ENCODE data around the gene ADGRD1.

The ADGRD1 gene

DNA sequence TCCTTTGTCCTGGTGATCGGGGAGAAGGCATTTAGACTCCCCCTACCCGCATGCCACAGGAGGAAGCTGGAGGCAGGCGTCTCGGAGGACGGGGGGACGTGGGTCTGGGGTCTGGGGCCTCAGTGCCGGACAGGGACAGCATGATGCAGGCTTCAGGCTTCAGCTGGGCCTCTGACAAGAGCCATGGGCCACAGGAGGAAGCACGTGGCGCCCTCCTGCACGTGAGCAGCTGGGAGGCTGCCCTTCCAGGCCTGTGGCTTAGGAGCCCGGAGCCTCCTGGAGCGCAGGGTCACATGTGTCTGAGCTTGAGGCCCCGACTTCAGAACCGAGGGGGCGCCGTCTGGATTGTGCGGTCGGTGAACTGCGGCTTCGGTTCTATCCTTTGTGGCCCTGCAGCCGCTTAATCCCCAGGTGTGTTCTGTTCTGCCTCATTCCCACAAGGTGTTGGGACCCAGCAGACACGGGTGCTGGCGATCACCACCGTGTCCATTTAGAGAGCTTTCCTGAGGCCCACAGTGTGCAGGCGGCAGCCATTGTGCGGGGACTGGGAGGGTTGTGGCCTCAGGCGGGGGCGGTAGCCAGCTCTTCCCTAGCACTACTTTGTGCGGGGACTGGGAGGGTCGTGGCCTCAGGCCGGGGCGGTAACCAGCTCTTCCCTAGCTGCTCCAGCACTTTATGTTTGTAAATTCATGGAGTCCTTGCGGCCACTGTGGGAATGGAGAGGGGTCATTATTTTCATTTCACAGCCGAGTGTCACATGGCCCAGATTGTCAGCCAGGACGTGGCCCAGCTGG lies 150.2 kb downstream of the ADGRD1 start:
- Histone ChIP-seq H3K79me1 (replicated peaks; ENCODE audit: low read length, poor library complexity, severe bottlenecking) (no peaks in the 10 kb centered on the region), H3K36me3 (ENCODE audit: control insufficient read depth in 1 of 2, insufficient read depth in 2 of 2, low read depth in 1 of 2, low read length in 2 of 2) (no peaks in the 10 kb centered on the region), H3K9me3 (ENCODE audit: control insufficient read depth, low read length) (no peaks in the 10 kb centered on the region), H2BK5ac (ENCODE audit: low read depth, low read length, poor library complexity, severe bottlenecking) (no peak overlapping the region), H3K18ac (ENCODE audit: low read depth in 1 of 2, low read length in 2 of 2) (no peak overlapping the region), H3K27ac (ENCODE audit: low read length, poor library complexity, severe bottlenecking) (no peak overlapping the region), H3K27me3 (ENCODE audit: control insufficient read depth in 1 of 2, insufficient read depth in 1 of 2, low read length in 2 of 2) (peaks cover 4 to 13% of the 10 kb centered on the region in 2 experiments), H3K4ac (ENCODE audit: low read depth in 1 of 2, low read length in 2 of 2) (no peak overlapping the region), H2BK15ac (ENCODE audit: low read depth, poor library complexity, severe bottlenecking) (no peak overlapping the region), H2BK120ac (ENCODE audit: low read depth, low read length) (no peak overlapping the region), H2AK5ac (ENCODE audit: low read length, severe bottlenecking) (no peak overlapping the region), H3K9ac (ENCODE audit: low read length) (no peak overlapping the region), H4K91ac (ENCODE audit: low read length) (no peak overlapping the region), H4K8ac (ENCODE audit: low read length) (no peak overlapping the region), H3K23ac (ENCODE audit: low read length in 2 of 2) (no peak overlapping the region), H3K4me2 (ENCODE audit: low read length, poor library complexity, severe bottlenecking) (no peak overlapping the region), H3K14ac (ENCODE audit: low read length in 2 of 2) (no peak overlapping the region), H2BK12ac (ENCODE audit: low read length in 2 of 2) (no peak overlapping the region), H2AFZ (ENCODE audit: low read depth, low read length) (no peak overlapping the region), H3K4me3 (ENCODE audit: insufficient read depth in 1 of 2, low read depth in 1 of 2, low read length in 2 of 2) (no peak overlapping the region), H3K4me1 (ENCODE audit: control insufficient read depth, insufficient read depth, low read depth, low read length) (peaks cover 4% of the 10 kb centered on the region)
- WGBS = 81% methylated on average over 35 of the region's 35 CpGs
- DNase-seq = no peak

DNA sequence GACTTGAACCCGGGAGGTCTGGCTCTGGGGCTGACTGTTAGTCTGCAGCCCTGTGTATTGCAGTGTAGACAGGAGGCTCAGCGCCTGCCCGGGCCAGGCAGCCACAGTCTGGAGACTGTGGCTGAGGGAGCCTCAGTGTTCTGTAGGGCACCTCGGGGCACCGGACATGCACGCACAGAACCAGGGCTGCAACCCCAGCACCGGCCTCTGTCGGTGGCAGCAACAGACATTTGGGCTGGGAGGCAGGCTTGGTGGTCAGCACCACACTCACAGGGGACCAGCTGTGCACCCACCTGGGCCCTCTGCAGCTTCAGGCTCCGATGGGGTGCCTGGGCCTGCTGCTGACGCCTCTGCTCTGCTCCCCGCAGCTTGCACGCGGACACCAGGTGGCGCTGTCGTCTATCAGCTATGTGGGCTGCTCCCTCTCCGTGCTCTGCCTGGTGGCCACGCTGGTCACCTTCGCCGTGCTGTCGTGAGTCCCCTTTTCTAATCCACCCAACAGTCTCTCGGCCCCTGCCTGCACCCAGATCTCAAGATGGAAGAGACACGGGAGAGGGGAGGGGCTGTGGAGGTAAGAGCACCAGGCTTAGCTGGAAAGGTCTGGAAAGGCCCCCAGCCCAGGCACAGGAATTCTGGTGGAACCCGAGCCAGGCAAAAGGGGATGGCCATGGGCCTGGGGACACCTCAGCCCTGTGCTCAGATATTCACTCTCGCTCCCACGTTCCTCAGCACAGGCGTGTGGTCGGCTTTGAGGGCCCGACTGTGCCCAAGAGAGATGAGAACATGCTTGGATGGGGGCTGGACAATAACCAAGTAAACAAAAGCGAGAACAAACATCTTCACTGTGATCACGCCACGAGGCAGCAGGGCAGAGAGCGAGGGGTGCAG lies 151.0 kb downstream of the ADGRD1 start:
- peak overlapping the region; percentile 25 for H2BK5ac ChIP-seq (ENCODE audit: low read depth, low read length, poor library complexity, severe bottlenecking)
- peak overlapping the region; percentile 30 for H3K9ac ChIP-seq (ENCODE audit: low read length)
- H3K14ac ChIP-seq (ENCODE audit: low read length in 2 of 2) = no peak overlapping the region
- H2BK12ac ChIP-seq (ENCODE audit: low read length in 2 of 2) = no peak overlapping the region
- 60% methylated on average over 23 of the region's 32 CpGs for WGBS
- H3K18ac ChIP-seq (ENCODE audit: low read depth in 1 of 2, low read length in 2 of 2) = no peak overlapping the region
- H3K23ac ChIP-seq (ENCODE audit: low read length in 2 of 2) = no peak overlapping the region
- H3K4me1 ChIP-seq (ENCODE audit: control insufficient read depth, insufficient read depth, low read depth, low read length) = peaks cover 4% of the 10 kb centered on the region
- no peak overlapping the region for H2AFZ ChIP-seq (ENCODE audit: low read depth, low read length)
- no peak overlapping the region for H2BK15ac ChIP-seq (ENCODE audit: low read depth, poor library complexity, severe bottlenecking)
- H4K91ac ChIP-seq (ENCODE audit: low read length) = no peak overlapping the region
- H3K27ac ChIP-seq (ENCODE audit: low read length, poor library complexity, severe bottlenecking) = no peak overlapping the region
- peak; percentile 26 for DNase-seq
- no peak overlapping the region for H2BK120ac ChIP-seq (ENCODE audit: low read depth, low read length)
- H2AK5ac ChIP-seq (ENCODE audit: low read length, severe bottlenecking) = no peak overlapping the region
- no peaks in the 10 kb centered on the region for H3K9me3 ChIP-seq (ENCODE audit: control insufficient read depth, low read length)
- no peak overlapping the region for H4K8ac ChIP-seq (ENCODE audit: low read length)
- H3K4ac ChIP-seq (ENCODE audit: low read depth in 1 of 2, low read length in 2 of 2) = no peak overlapping the region
- no peak overlapping the region for H3K4me2 ChIP-seq (ENCODE audit: low read length, poor library complexity, severe bottlenecking)
- no peak overlapping the region for H3K4me3 ChIP-seq (ENCODE audit: insufficient read depth in 1 of 2, low read depth in 1 of 2, low read length in 2 of 2)
- H3K36me3 ChIP-seq (ENCODE audit: control insufficient read depth in 1 of 2, insufficient read depth in 2 of 2, low read depth in 1 of 2, low read length in 2 of 2) = no peaks in the 10 kb centered on the region
- H3K79me1 ChIP-seq (replicated peaks; ENCODE audit: low read length, poor library complexity, severe bottlenecking) = no peaks in the 10 kb centered on the region
- peaks cover 4 to 13% of the 10 kb centered on the region in 2 experiments for H3K27me3 ChIP-seq (ENCODE audit: control insufficient read depth in 1 of 2, insufficient read depth in 1 of 2, low read length in 2 of 2)

DNA sequence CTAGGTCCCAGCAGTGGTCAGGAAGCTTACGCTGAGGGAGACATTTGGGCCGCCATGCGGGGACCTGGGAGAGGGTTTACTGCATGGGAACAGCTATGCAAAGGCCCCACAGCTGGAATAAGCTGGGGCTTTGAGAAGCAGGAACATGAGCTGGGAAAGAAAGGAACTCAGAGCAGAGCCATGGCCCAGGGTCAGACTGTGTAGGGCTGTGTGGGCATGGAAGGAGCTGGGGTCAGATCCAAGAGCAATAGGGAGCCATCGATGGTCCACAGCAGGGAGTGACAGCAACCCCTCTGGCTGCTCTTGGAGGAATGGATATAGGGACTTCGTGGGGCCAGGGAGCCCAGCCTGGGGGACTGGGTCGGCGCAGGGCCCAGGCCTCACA lies 151.6 kb downstream of the ADGRD1 start:
- H3K27me3 ChIP-seq (ENCODE audit: control insufficient read depth in 1 of 2, insufficient read depth in 1 of 2, low read length in 2 of 2) = peaks cover 4 to 13% of the 10 kb centered on the region in 2 experiments
- H2BK120ac ChIP-seq (ENCODE audit: low read depth, low read length) = no peak overlapping the region
- H3K27ac ChIP-seq (ENCODE audit: low read length, poor library complexity, severe bottlenecking) = no peak overlapping the region
- no peak overlapping the region for H3K4me2 ChIP-seq (ENCODE audit: low read length, poor library complexity, severe bottlenecking)
- H2BK15ac ChIP-seq (ENCODE audit: low read depth, poor library complexity, severe bottlenecking) = no peak overlapping the region
- H3K36me3 ChIP-seq (ENCODE audit: control insufficient read depth in 1 of 2, insufficient read depth in 2 of 2, low read depth in 1 of 2, low read length in 2 of 2) = no peaks in the 10 kb centered on the region
- no peak overlapping the region for H2AFZ ChIP-seq (ENCODE audit: low read depth, low read length)
- H3K9me3 ChIP-seq (ENCODE audit: control insufficient read depth, low read length) = no peaks in the 10 kb centered on the region
- no peaks in the 10 kb centered on the region for H3K79me1 ChIP-seq (replicated peaks; ENCODE audit: low read length, poor library complexity, severe bottlenecking)
- 90% methylated on average over 6 of the region's 7 CpGs for WGBS
- no peak for DNase-seq
- H4K8ac ChIP-seq (ENCODE audit: low read length) = no peak overlapping the region
- H3K14ac ChIP-seq (ENCODE audit: low read length in 2 of 2) = no peak overlapping the region
- H3K18ac ChIP-seq (ENCODE audit: low read depth in 1 of 2, low read length in 2 of 2) = no peak overlapping the region
- no peak overlapping the region for H2BK12ac ChIP-seq (ENCODE audit: low read length in 2 of 2)
- H2BK5ac ChIP-seq (ENCODE audit: low read depth, low read length, poor library complexity, severe bottlenecking) = peak overlapping the region; percentile 25
- H4K91ac ChIP-seq (ENCODE audit: low read length) = no peak overlapping the region
- no peak overlapping the region for H3K23ac ChIP-seq (ENCODE audit: low read length in 2 of 2)
- H3K4me1 ChIP-seq (ENCODE audit: control insufficient read depth, insufficient read depth, low read depth, low read length) = peaks cover 4% of the 10 kb centered on the region
- no peak overlapping the region for H3K4ac ChIP-seq (ENCODE audit: low read depth in 1 of 2, low read length in 2 of 2)
- no peak overlapping the region for H3K9ac ChIP-seq (ENCODE audit: low read length)
- H2AK5ac ChIP-seq (ENCODE audit: low read length, severe bottlenecking) = no peak overlapping the region
- no peak overlapping the region for H3K4me3 ChIP-seq (ENCODE audit: insufficient read depth in 1 of 2, low read depth in 1 of 2, low read length in 2 of 2)

DNA sequence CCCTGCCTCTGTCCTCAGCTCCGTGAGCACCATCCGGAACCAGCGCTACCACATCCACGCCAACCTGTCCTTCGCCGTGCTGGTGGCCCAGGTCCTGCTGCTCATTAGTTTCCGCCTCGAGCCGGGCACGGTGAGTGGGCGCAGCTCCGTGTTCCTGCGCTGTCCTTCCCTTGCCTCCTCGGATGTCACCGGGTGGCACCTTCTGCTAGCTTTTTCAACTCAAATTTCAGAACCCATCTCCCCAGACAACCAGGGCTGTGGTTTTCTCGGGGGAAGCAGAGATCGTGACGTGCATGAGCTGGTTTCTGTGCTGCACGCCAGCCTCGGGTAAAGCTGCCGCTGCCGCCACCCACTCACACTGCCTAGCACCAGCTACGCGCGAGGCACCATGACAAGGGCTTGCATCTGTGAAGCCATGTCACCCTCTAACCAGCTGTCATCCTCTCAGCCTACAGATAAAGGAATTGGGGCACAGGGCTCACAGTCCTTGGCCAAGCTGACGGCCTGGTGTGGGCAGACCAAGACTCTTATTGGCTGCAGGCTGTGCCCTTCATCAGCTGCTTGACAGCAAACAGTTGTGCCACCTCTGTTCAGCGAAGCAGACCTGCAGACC lies 152.1 kb downstream of the ADGRD1 start:
- Histone ChIP-seq H3K36me3 (ENCODE audit: control insufficient read depth in 1 of 2, insufficient read depth in 2 of 2, low read depth in 1 of 2, low read length in 2 of 2) (no peaks in the 10 kb centered on the region), H2BK120ac (ENCODE audit: low read depth, low read length) (no peak overlapping the region), H3K79me1 (replicated peaks; ENCODE audit: low read length, poor library complexity, severe bottlenecking) (no peaks in the 10 kb centered on the region), H3K27ac (ENCODE audit: low read length, poor library complexity, severe bottlenecking) (no peak overlapping the region), H3K4me1 (ENCODE audit: control insufficient read depth, insufficient read depth, low read depth, low read length) (peaks cover 4% of the 10 kb centered on the region), H2AFZ (ENCODE audit: low read depth, low read length) (no peak overlapping the region), H2BK15ac (ENCODE audit: low read depth, poor library complexity, severe bottlenecking) (no peak overlapping the region), H2BK12ac (ENCODE audit: low read length in 2 of 2) (no peak overlapping the region), H3K9me3 (ENCODE audit: control insufficient read depth, low read length) (no peaks in the 10 kb centered on the region), H4K8ac (ENCODE audit: low read length) (no peak overlapping the region), H2AK5ac (ENCODE audit: low read length, severe bottlenecking) (no peak overlapping the region), H3K14ac (ENCODE audit: low read length in 2 of 2) (no peak overlapping the region), H3K23ac (ENCODE audit: low read length in 2 of 2) (no peak overlapping the region), H3K27me3 (ENCODE audit: control insufficient read depth in 1 of 2, insufficient read depth in 1 of 2, low read length in 2 of 2) (peaks cover 4 to 13% of the 10 kb centered on the region in 2 experiments), H3K4me2 (ENCODE audit: low read length, poor library complexity, severe bottlenecking) (no peak overlapping the region), H4K91ac (ENCODE audit: low read length) (no peak overlapping the region), H3K4me3 (ENCODE audit: insufficient read depth in 1 of 2, low read depth in 1 of 2, low read length in 2 of 2) (no peak overlapping the region), H2BK5ac (ENCODE audit: low read depth, low read length, poor library complexity, severe bottlenecking) (no peak overlapping the region), H3K18ac (ENCODE audit: low read depth in 1 of 2, low read length in 2 of 2) (no peak overlapping the region), H3K9ac (ENCODE audit: low read length) (no peak overlapping the region), H3K4ac (ENCODE audit: low read depth in 1 of 2, low read length in 2 of 2) (no peak overlapping the region)
- no peak for DNase-seq
- 93% methylated on average over 27 of the region's 27 CpGs for WGBS
